HG02840 (cell line): ENCODE results near the gene IQGAP3.
A peak's percentile ranks its signal among the peaks of the same experiment; 100 is the strongest.
"Not testable (repeated sequence)": the region's sequence is repeated elsewhere in the genome, so short reads cannot be mapped to it uniquely, and the experiment has no call there.

Experiments used
- ATAC-seq: cut with Tn5 transposase; IDR thresholded peaks from one replicate; pipeline ENCODE4 v1.9.1; 2021; ENCODE audit warnings: mild to moderate bottlenecking, moderate library complexity, moderate number of reproducible peaks; ENCODE audit not compliant: unreplicated experiment, low FRiP score

The IQGAP3 gene

DNA sequence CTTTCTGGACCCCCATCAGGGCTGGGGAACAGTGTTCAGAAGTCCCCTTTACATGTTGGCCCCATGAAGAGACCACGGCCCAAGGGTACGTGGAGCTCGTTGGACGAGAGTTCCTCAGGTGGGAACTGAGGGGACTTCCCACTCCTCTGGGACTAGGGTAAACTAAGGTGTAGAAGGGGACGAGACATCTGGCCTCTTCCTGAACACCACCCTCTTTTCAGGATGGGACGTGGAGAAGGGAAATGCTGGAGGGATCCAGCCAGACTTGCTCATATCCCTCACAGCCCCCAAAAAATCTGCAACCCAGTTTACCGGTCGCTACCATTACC, 21.3 kb upstream of the IQGAP3 start:
- ATAC-seq, result no peak

DNA sequence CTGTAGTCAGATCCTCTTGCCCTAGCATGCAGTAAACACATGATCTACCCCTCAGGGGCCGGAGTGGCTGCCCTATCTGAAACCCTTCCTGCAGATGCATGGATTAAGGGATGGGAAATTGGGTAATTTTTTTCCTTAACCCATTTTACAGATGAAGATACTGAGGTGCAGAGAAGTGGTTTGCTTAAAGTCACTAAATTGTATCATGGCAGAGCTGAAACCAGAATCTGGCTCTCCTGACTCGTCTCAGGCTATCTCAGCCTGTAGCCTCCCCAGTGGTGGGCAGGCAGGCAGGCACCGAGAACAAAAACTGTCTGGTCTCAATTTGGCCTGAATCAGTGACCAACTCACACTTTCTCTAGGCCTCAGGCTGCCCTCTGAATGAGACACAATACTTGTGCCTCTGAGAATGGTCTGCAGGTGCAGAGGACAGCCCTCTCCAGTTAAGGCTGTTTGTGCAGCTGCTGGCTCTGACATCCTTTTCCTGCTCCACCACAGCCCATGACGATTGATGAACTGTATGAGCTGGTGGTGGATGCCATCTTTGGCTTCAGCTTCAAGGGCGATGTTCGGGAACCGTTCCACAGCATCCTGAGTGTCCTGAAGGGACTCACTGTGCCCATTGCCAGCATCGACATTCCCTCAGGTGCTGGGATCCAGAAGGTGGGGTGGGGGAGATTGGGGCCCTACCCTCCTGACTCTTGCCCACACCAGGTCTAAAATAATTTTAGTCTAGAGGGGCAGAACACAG, 20.7 kb upstream of the IQGAP3 start:
- no peak for ATAC-seq

DNA sequence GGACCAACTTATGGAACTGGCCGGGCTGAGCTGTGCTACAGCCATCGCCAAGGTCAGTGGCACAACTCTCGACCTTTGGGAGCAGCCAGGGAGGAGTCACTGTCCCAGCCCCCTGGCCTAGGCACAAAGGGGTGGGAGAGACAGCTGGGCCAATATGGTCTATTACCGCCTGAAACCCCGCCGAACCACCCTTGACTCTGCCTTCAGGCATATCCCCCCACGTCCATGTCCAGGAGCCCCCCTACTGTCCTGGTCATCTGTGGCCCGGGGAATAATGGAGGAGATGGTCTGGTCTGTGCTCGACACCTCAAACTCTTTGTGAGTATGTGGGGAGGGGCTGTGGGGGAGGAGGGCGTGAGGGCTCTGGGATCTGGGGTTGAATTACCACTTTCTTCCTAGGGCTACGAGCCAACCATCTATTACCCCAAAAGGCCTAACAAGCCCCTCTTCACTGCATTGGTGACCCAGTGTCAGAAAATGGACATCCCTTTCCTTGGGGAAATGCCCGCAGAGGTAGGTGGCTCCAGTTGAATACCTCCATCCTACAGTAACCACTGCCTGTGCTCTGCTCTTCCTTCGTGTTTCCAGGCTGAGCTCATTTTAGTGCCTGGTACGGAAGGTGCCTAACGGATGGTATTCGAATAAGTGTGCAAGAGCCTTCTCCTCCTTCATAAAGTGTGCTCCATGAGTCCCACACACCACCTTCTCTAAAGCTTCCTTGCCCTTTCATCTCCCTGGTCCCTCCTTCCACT, 20.0 kb upstream of the IQGAP3 start:
- peak; percentile 19 for ATAC-seq

- peak; percentile 68 for ATAC-seq
Observed at GRCh38 chr1:156591432-156592157, 19.2 kb upstream of the IQGAP3 start, which contains the start of gene NAXE. NAXE (plus strand) TSS chr1:156591776; CDS start chr1:156591805, 29 bp downstream.

GRCh38 chr1:156591181-156591431, 18.7 kb upstream of the IQGAP3 start:
- ATAC-seq, result peak; percentile 22

- no peak for ATAC-seq
Observed at GRCh38 chr1:156590326-156591180, 18.2 kb upstream of the IQGAP3 start.

GRCh38 chr1:156589546-156589945, 17.2 kb upstream of the IQGAP3 start:
- no peak for ATAC-seq

- not testable (repeated sequence) for ATAC-seq
Observed at GRCh38 chr1:156587927-156588326, 15.6 kb upstream of the IQGAP3 start.

DNA sequence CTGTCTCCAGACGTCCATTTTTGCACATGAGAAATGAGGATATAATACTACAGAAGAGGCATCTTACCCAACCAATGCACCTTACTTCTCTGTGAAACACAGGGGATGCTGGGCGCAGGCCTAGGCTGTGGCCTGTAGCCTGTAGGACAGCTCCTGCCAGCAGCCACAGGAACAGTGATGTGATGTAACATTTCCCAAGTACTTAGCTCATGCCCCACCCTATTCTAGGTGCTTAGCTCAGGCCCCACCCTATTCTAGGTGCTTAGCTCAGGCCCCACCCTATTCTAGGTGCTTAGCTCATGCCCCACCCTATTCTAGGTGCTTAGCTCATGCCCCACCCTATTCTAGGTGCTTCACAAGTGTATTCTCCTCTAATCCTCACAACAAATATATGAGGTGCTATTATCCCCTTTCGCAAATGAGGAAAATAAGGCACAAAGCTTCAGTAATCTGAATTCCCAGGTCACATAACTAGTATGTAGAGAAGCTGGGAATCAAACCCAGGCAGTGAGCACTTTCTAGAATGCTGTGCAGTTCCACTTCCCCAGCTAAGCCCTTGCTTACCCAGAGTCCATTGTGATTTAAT, 14.6 kb upstream of the IQGAP3 start:
- no peak for ATAC-seq

DNA sequence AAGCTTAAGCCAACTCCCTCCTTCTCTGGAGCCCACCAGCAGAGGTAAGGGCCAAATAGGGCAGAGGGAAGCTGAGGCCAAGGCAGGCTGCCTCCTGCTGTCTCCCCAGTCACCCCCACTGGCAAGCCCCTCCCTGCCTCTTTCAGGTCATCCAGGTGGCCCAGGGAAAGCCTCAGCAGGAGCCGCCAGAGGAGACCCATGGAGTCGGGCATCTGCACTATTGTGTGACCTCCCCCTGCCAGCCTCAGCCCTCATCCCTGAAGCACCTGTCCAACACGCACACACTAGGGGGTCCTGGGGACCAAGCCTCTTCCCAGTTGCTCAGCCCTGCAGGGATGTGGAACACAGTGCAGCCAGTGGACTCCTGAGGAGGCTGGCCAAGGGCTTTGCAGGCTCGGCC, 14.0 kb upstream of the IQGAP3 start:
- no peak for ATAC-seq

DNA sequence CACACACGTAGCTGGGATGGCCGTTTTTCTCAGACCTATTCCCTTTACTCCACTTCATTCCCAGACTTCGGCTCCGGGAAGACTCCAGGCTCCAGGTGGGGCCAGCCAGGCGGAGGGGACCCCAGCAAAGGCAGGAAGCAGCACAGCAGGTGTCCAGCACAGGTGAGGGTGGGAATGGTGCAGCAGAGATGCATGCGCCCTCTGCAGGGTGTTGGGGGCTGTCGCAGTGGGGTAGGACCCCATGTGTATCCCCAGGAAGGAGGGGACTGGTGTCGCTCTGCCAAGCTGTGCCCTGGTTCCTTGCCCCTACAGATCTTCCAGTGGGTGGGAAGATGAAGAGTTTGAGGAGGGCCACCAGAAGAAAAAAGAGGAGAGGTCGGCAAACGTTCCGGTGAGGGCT, 12.4 kb upstream of the IQGAP3 start:
- no peak for ATAC-seq

DNA sequence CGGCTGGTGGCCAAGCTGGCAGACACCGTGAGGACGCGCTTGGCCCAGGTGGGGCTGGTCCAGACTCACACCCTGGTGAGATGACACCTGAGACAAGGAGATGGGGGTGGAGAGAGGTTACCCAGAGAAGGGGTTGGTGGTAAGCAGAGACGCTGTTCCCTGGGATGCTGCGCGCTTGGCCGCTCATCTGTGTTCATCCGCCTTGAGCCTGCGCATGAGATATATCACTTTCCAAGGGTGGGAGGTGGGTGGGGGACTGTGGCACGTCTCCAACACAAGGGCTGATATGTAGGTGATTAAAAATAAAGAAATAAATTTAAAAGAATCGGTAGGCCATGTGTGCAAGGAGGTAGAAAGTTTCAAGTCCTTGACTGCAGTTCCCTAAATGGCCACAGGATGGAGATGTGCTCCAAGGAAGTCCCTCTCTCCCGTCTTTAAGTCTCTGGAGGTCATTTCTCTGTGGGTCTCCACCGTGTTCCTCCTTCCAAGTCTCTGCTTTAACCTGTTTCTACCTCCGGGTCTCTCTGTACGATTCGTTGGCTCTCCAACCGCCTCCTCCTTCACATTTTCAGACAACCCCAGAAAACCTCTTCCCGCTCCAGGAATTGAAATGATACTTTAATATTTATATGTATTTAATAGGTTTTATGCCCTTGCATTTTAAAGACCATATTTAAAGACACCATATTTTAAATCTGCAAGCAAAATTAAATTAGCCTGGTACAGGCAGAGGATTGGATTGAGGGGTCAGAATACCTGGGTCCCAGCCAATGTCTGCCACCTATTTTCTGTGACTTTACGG, 11.7 kb upstream of the IQGAP3 start:
- ATAC-seq, result no peak

DNA sequence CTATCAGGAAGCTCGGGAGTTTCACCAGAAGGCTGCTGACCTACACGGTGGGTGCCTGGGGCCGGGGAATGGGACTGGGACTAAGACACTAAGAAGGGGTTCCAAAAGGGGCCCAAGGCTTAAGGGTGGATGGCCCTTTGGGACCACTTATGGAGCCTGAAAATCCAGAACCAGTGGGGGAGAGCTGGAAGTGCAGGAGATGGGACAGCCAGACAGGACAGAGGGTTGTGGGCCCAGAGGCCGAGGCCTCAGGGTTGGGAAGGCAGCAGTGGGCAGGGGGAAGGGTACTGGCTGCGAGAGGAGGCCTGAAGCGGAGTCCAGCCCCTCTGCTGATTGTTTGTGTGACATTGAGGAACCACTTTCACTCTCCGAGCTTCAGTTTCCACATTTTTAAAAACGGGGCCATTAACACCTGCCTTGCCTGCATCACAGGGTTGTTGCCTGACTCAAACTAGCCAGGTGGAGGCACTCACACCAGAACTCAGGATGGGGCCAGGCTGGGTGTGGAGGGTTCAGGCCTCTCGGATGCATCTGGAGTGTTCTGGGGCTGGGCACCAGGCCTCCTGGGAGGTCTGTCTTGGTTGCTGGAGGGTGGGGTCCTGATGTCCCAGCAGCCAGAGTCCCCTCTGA, 10.1 kb upstream of the IQGAP3 start:
- no peak for ATAC-seq

- ATAC-seq, result no peak
Observed at GRCh38 chr1:156581661-156582387, 9.5 kb upstream of the IQGAP3 start.

DNA sequence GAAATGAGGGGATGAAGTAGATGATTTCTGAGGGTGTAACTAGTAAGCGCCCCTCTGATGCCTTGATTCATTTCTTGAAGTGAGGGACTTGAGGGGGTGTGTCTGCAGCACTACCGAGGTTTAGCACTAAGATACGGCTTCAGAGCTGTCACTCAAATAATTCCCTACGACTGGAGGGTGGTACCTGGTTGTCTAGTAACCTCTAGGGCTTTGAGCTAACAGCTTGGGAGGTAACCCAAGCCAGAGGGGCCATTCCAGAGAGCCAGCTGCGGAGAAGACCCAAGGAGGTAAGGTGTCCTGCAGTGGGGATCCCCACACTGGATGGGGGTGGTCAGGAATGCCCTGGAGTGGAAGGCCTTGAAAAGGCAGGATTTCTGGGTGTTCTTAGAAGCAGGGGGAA, 7.1 kb upstream of the IQGAP3 start, which contains the start of gene TTC24:
TTC24 (plus strand) TSS at position 252 of the 400 bp plus-strand sequence. CDS start 1,642 bp downstream, outside the sequence.
- ATAC-seq, result no peak

DNA sequence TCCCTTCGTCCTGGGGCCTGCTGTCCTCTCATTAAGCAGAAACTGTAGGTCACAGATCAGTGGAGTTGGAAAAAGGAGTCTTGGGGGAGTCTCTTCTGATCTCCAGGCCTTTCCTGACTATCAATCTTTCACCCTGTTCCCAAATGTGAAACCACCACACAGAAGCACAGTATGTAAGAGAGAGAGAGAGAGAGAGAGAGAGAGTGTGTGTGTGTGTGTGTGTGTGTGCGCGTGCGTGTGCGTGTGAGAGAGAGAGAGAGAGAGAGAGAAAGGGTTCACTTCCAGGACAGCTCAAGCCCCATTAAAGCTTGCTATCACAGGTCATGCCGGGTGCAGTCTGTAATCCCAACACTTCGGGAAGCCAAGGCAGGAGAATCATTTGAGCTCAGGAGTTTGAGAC, 5.7 kb upstream of the IQGAP3 start:
- no peak for ATAC-seq

GRCh38 chr1:156577550-156577949, 5.2 kb upstream of the IQGAP3 start:
- ATAC-seq, result no peak

DNA sequence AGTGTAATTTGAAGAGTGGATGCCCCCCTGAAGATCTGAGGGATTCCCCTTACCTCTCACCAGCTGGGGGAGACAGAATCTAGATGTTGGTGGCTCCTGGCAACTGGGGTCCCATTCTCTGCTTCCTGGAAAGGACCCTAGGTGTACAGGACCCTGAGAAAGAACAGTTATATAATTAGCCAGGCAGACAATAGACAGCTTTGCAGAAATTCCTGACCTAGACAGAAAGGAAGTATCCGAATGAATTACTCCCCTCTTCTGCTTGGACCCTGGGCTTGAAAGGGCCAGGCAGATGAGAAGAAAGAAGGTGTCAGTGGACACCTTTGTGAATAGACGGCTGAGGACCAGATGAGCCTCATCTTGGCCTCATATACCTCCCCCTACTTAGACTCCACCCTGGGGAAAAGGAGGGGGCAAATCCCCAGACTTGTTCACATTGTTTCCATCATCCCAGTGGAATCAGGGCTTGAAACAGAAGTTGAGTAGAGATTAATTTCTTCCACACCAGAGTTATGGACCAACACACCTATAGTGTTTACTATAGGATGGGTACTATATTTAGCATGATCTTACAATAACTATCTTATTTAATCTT, 1.8 kb upstream of the IQGAP3 start:
- ATAC-seq, result no peak
